GM18519 (cell line): ENCODE measurements around the gene WDR82.

Source experiments
- ATAC-seq: cut with Tn5 transposase; IDR thresholded peaks from one replicate; pipeline ENCODE4 v1.9.1; 2021; ENCODE audit warnings: mild to moderate bottlenecking, moderate library complexity; ENCODE audit not compliant: unreplicated experiment, low FRiP score

The WDR82 gene

DNA sequence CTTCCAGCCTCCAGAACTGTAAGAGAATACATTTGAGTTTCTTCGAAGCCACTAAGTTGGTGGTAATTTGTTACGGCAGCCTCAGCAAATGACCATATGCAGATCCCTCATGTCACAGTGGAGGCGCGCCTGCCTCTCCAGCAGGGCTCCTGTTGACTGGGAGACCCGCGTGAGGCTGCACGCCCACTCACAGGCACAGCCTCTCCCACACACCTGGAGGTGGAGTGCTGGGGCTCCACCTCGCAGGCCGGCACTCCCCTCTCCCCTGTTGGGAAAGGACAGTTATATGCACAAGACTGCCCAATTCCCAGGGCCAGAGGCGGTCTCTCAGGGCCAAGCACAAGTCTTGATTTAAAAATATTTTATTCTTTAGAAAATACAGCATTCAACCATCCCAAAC is 50.2 kb downstream of the WDR82 start:
- no peak for ATAC-seq

DNA sequence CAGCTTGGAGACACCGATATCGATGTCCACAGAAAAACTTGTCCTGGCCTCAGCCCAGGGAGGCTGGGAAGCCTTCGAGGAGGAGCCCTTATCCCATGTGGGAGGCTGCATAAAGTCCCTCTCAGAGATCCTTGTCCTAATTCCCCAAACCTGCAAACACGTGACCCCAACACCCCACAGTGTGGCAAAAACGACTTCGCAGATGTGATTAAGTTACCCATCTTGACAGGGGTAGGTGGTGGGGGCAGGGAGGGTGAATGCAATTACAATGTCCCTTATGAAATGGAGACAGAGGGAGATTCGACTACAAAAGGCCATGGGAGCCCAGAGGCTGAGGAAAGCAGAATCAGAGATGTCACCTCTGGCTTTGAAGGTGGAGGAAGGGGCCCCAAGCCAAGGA is 50.7 kb downstream of the WDR82 start:
- ATAC-seq = no peak

DNA sequence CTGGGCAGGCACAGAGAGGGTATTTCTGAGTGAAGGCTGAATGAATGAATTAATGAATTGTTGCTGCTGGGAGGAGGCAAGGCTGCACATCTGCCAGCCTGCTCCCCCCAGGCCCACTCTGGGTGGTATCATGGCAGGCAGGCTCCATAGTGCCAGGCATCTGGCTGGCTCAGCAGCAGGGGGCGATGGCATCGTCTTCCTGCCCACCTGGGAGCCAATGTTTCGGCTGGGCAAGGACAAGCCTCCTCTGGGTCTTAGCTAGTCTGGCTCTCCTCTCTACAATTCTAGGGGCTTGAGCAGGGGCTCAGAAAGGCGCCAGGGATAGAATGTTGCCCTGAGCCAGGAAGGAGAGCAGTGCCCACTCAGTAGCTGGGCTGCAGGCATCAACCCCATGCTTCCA is 51.3 kb downstream of the WDR82 start:
- no peak for ATAC-seq

DNA sequence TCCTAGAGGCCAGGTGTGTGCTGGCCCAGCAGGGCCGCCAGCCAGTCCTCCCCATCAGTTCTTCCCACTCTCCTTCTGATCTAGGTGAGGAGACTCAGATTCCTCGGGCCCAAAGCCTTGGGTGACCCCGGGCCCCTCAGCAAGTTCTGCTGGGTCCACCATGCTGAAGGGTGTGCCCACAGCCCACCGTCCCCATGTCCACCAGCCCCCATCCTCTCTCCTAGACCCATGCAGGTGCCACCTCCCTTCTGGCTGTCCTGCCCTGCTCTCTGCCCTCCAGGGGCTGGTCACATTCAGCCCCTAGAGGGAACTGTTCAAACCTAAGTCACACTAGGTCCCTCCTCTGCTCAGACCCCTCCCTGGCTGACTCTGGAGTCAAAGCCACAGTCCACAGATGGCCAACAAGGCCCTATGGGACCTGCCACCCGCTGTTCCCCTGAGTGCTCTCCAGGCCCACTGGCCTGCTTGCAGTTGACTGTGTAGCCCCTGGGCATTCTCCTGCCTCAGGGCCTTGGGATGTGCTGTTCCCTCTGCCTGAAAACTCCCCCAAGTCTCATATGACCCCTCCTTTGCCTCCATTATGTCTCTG is 52.1 kb downstream of the WDR82 start:
- ATAC-seq = peak; percentile 3

DNA sequence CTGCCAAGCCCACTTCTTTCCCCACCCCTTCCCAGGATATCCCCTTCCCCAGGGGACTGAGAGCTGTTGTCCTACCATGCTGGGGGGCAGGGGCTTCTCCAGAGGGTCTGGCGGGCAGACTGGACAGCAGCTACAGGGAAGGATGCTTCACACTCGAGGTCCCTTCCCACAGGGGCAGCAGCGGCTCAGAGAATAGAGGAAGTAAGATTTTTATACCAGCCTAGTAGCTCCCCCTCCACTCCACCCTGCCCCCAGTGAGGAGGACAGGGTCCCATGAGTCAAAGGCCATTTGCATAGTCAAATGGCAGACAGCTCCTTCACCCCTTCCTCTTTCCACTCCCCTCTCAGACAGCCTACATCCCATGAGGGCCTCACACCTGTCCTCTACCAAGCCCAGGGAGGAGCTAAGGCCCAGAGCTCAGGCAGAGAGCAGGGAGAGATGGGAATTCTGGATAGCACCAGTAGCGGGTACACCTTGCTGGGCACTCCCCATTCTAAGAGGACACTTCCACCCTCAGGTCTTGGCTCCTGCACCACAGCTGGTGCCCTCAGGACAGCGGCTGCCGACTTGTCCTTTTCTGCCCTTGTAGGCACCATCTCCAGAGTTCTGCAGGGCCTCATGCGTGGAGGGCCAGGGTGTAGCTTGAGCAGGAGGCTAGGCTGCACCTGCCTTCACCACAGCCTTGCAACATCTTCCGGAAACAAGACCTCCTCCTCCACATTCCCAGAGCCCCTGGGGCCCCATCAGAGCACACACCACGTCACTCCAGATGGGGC is 52.8 kb downstream of the WDR82 start, which contains the start of gene TLR9:
Gene TLR9 (minus strand): TSS at position 194 of the 777 bp plus-strand sequence. CDS start 116 bp downstream, at position 78.
- peak; percentile 34 for ATAC-seq

DNA sequence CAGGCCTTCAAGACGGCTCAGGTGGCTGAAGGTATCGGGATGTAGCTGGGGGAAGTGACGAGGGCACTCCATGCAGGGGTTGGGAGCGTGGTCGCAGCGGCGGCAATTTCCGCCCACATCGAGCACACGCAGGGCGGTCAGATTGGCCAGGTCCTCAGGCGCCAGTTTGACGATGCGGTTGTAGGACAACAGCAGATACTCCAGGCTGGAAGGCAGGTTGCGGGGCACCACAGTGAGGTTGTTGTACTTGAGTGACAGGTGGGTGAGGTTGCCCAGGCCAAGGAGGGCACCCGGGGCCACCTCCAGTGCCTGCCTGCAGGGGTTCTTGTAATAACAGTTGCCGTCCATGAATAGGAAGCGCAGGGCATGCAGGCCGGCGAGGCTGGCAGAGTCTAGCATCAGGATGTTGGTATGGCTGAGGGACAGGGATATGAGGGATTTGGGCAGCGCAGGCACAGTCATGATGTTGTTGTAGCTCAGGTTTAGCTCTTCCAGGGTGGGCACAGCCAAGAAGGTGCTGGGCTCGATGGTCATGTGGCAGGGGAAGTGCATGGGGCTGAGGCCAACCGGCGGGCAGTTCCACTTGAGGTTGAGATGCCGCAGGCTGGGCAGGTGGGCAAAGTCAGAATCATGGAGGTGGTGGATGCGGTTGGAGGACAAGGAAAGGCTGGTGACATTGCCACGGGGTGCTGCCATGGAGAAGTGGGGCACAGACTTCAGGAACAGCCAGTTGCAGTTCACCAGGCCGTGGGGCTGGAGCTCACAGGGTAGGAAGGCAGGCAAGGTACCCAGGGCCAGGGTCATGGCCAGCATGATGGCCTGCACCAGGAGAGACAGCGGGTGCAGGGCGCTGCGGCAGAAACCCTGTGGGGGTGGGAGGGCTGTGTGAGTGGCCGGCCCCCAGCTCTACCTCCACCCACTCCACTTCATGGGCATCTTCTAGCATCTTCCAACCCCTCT is 54.7 kb downstream of the WDR82 start:
- ATAC-seq = no peak

DNA sequence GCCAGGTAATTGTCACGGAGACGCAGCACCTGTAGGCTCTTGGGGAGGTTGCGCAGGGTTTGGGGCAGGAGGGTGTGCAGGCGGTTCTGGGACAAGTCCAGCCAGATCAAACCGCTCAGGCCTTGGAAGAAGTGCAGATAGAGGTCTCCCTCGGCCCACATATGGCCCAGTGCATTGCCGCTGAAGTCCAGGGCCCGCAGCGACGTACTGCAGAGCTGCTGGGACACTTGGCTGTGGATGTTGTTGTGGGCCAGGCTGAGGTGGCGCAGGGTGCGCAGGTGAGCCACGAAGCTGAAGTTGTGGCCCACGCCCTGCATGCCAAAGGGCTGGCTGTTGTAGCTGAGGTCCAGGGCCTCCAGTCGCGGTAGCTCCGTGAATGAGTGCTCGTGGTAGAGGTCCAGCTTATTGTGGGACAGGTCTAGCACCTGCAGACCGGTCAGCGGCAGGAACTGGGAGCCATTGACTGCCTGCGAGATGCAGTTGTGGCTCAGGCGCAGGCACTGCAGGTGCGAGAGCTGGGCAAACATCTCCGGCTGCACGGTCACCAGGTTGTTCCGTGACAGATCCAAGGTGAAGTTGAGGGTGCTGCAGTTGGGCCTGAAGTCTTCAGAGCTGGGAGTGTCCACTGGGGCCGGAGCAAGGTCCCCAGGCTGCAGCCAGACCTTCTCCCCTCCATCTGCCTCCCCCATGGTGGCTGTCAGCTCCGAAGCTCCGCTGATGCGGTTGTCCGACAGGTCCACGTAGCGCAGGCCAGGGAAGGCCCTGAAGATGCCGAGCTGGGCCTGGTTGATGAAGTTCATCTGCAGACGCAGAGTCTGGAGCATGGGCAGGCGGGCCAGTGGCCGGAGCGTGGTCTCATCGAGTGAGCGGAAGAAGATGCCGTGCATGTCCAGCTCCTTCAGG is 55.9 kb downstream of the WDR82 start:
- ATAC-seq = no peak

DNA sequence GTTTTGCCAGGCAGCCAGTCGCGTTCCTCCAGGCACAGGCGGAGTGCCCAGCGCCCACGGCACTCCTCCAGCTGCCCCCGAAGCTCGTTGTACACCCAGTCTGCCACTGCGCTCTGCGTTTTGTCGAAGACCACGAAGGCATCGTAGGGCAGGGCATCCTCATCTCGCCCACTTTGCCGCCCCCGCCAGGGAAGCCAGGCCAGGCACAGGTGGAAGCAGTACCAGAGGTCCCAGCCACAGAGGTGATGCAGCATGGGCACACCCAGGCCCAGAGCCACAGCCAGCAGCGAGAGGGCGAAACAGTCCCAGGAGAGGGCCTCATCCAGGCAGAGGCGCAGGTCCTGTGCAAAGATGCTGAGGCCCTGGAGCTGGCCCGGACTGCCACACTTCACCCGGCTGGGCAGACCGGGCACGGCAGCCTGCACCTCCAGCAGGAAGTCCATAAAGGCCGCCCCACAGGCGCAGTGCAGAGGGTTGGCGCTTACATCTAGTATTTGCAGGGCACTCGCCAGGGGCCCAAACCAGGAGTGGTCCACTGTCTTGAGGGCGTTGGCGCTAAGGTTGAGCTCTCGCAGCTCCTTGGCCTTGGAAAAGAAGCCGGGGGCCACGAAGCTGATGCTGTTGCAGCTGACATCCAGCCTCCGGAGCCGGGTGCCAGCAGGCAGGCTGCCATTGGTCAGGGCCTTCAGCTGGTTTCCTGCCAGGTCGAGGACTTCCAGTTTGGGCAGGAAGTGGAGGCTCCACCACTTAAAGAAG is 56.7 kb downstream of the WDR82 start:
- no peak for ATAC-seq

DNA sequence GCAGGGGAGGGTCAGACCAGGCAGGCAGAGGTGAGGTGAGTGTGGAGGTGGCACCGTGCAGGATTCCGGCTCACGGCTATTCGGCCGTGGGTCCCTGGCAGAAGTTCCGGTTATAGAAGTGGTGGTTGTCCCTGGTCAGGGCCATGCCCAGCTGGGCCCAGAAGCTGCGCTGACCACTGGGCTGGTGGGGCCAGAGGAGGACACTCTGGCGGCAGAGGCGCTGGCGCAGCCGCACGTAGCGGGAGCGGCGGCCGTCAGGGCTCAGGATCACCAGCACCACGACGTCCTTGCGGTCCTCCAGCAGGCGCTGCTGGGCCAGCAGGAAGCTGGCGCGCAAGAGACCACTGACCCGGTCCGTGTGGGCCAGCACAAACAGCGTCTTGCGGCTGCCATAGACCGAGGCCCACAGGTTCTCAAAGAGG is 57.3 kb downstream of the WDR82 start:
- no peak for ATAC-seq

DNA sequence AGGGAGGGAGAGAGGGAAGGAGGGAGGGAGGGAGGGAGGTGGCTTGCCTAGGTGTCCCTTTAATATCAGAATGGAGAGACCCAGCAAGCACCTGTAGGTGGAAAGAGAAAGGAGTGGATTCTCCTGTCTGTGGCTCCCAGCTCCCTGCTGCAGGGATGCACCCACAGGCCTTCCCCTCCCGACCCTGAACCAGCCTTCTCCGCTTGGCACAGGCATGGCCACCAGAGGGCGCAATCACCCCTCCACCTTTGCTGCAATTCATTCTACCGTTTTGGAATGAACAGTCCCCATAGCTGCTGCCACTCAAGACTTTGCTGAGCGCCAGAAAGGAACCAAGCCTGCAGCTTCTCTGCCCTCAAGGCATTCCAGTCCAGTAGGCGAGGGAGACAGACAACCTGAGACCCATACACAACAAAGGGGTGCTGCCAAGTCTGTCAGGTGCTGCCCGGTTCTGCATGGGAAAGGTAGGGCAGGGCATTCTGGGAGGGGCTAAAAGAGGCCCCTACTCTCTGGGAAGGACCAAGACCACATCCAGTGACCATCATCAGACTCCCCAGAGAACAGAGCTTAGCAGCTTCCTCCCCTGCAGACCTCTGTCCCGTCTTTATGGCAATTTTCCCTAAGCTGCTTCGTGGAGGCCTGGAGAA is 57.9 kb downstream of the WDR82 start:
- no peak for ATAC-seq

DNA sequence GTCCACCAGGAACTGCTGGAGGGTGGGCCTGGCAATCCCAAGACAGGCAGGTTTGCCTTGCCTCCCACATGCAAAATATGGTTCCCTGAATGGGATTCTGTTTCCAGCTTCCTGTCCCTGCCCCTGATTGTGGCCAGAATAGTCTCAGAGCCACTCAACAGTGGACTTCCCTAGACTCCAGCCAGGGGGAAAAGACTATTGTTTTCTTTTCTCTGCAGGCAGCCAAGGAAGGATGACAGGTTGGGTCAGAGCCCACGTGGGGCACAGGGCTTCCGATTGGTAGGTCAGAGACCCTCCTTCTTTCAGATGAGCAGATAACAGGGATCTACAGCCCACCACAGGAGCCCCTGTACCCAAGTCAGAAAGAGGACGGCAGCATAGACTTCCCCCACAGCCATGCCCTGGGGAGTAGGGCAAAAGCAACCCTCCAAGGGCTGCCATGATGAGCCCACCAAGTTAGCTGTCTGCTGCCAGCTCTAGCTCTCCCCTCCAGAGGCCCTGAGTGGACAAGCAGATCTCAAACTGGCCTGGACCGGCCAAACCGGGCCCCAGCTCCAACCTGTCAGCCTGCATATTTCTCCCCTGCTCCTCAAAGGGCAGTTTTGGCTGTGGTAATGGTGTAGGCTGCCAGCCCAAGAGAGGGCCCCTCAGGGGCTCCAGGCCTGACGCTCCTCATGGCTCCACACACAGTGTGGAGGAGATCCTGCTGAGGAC is 59.4 kb downstream of the WDR82 start:
- ATAC-seq = no peak

DNA sequence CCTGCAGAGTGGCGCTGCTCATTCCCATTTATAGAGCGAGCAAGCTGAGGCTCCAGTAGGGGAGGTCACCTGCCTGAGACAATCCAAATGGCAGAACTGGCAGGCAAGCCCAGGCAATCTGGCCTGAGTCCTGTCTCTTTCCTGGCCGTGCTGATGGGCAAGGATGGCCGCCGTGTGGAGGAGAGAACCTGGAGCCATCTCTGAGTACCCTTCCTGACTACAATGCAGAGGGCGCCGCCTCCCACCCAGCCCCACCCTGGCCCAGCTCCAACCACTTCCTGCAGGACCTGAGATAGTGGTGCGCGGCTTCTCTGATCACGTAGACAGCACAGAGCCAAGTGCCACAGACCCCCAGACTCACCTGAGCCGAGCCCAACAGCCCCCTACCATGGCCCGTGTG is 60.0 kb downstream of the WDR82 start:
- no peak for ATAC-seq

DNA sequence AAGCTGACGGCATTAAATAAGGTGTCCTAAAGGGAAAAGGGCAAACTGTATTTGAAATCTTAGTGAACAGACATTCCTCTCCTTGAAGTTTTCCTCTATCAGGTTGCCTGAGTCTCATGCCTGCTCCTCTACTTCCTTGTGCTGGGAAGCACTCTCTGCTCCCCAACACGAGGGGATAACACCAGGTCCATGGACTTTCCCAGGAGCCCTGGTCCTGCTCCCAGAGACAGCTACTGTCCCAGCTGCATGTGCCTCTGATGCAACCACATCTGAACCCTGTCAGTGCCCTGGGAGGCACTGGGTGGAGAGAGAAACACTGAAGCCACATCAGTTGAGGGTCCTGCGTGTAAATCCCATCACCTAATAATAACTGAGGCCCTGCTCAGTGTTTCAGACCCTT is 60.4 kb downstream of the WDR82 start:
- no peak for ATAC-seq

DNA sequence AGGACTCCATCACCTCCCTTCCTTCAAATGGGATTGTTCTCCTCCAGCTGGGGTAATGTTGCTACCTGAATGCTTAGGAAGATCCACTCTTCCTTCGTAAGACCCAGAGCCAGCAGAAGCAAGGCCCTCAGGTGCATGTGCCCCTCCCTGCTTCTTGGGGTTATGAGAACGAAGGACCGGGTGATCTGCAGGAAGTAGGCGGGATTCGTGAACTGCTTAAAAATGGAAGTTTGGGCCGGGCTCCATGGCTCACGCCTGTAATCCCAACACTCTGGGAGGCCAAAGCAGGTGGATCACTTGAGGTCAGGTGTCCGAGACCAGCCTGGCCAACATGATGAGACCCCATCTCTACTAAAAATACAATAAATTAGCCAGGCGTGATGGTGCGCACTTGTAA is 61.0 kb downstream of the WDR82 start:
- no peak for ATAC-seq

DNA sequence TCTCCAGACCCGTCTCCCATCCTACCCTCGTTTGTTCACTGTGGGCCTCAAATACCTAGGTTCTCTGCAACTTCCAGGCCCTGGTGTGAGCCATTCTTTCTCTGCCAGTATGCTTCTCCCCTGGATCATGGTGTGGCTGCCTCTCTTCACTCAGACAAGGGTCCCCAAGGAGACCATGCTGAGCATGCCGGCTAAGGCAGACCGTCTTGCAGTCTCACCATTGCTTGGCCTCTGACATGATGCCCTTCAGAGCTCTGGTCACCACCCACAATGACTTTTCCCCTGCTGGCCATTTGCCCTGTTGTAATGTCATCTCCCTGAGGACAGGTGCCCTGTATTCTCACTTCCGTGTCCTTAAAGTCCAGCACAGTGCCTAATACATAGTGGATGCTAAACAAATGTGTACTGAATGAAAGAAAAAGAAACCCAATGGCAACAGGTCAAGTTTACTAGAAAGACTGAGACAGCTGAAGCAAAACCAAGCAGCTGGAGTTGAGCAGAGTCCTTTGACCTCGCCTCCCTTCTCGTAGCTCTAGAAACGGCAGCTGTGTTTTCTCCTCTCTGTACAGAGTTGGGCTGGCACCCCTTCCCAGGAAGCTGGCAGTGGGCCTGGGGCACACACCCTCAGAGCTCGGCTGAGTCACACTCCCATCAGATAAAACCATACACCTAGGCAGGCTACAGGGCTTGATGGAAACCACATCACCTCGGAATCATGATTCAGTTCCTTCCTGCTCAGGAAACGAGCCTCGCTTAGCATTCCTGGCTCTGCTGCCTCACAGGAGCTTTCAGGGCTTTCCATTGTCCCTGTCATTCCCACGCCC is 61.7 kb downstream of the WDR82 start:
- ATAC-seq = no peak

DNA sequence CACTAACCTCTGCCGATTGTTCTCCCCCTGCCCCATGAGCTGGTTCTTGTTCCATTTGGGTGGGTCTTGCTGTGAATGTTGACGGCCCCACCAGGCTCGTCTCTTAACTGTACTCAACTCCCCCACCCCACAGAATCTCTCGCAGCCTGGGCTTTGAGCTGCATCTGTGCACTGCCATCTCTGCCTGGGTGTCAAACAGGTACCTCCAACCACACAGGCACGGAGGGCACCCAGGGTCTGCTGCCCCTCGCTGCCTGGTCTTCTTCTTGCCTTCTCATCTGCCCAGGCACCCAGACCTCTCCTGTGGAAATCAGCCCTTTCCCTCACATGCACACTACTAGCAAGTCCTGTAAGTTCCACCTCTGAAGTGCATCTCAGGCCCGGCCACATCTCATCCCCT is 63.1 kb downstream of the WDR82 start:
- no peak for ATAC-seq

DNA sequence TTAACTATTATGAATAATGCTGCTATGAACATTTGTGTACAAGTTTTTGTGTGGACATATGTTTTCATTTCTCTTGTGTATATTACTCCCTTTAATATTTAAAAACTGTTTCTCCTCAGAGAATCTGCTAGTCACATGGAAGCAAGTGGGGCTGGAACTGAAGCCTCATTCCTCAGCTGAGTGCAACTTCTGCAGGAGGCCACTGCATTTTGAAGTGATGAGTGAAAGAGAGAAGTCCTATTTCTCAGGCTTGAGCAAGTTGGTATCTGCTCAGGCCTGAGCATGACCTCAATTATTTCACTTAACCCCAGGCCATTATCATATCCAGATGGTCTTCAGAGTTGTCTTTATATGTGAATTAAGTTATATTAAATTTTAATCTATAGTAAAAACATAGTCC is 64.5 kb downstream of the WDR82 start:
- ATAC-seq = no peak
